ENCODE results near the gene LIMS2.

The LIMS2 gene

GRCh38 chr2:127702395-127703009, 27.2 kb upstream of the LIMS2 start:
- Histone ChIP-seq H3K9me2 (replicated peaks; ENCODE audit: low read depth, low read length) (no peaks in the 10 kb centered on the region), H3K27me3 (ENCODE audit: insufficient read depth, low read length, poor library complexity, severe bottlenecking) (no peaks in the 10 kb centered on the region), H2AFZ (ENCODE audit: low read length) (no peak overlapping the region), H4K20me1 (ENCODE audit: insufficient read depth, low read length, poor library complexity, severe bottlenecking) (peaks cover 26% of the 10 kb centered on the region), H3K9me3 (ENCODE audit: insufficient read depth, low read depth, low read length) (no peaks in the 10 kb centered on the region), H3K4me3 (ENCODE audit: low read length, poor library complexity, severe bottlenecking) (peak overlapping the region; percentile 78), H3K9ac (ENCODE audit: low read depth, low read length, poor library complexity, severe bottlenecking) (peak overlapping the region; percentile 76), H3F3A (ENCODE audit: low read depth) (peaks cover 3% of the 10 kb centered on the region; the same call in 1 of the 2 replicates), H3K4me2 (ENCODE audit: low read depth, low read length, poor library complexity, severe bottlenecking) (peak overlapping the region; percentile 96), H3K36me3 (ENCODE audit: insufficient read depth, low read length) (no peaks in the 10 kb centered on the region; the same call in 1 of the 2 replicates), H3K79me2 (ENCODE audit: insufficient read depth, low read length) (peaks cover 26% of the 10 kb centered on the region), H3K4me1 (ENCODE audit: insufficient read depth, low read length, poor library complexity, severe bottlenecking) (peaks cover 30% of the 10 kb centered on the region)
- no peak for TF ChIP-seq CTCF (conservative IDR thresholded peaks at IDR 0.05; ENCODE audit: low read length)
- no peak for TF ChIP-seq EZH2phosphoT487 (IDR thresholded peaks at IDR 0.05; ENCODE audit: borderline replicate concordance)

- Histone ChIP-seq H3K79me2 (ENCODE audit: insufficient read depth, low read length) (peaks cover 26% of the 10 kb centered on the region), H3K9me3 (ENCODE audit: insufficient read depth, low read depth, low read length) (no peaks in the 10 kb centered on the region), H3K9me2 (replicated peaks; ENCODE audit: low read depth, low read length) (no peaks in the 10 kb centered on the region), H3K4me3 (ENCODE audit: low read length, poor library complexity, severe bottlenecking) (peak overlapping the region; percentile 78), H3K27me3 (ENCODE audit: insufficient read depth, low read length, poor library complexity, severe bottlenecking) (no peaks in the 10 kb centered on the region), H3K9ac (ENCODE audit: low read depth, low read length, poor library complexity, severe bottlenecking) (peak overlapping the region; percentile 76), H3K36me3 (ENCODE audit: insufficient read depth, low read length) (no peaks in the 10 kb centered on the region; the same call in 1 of the 2 replicates), H2AFZ (ENCODE audit: low read length) (peak overlapping the region; percentile 69; the same call in 1 of the 2 replicates), H4K20me1 (ENCODE audit: insufficient read depth, low read length, poor library complexity, severe bottlenecking) (peaks cover 26% of the 10 kb centered on the region), H3K4me1 (ENCODE audit: insufficient read depth, low read length, poor library complexity, severe bottlenecking) (peaks cover 30% of the 10 kb centered on the region), H3F3A (ENCODE audit: low read depth) (peaks cover 3% of the 10 kb centered on the region; the same call in 1 of the 2 replicates), H3K4me2 (ENCODE audit: low read depth, low read length, poor library complexity, severe bottlenecking) (peak overlapping the region; percentile 96)
- TF ChIP-seq CTCF (conservative IDR thresholded peaks at IDR 0.05; ENCODE audit: low read length) (0 out of 2 replicates have a peak, but pooled peaks have one; percentile 17), EZH2phosphoT487 (IDR thresholded peaks at IDR 0.05; ENCODE audit: borderline replicate concordance) (no peak)
Observed at GRCh38 chr2:127701651-127702394, 26.5 kb upstream of the LIMS2 start.

GRCh38 chr2:127701193-127701650, 25.9 kb upstream of the LIMS2 start, which contains the start of gene SFT2D3:
SFT2D3 (plus strand) TSS chr2:127701497; CDS start chr2:127701529, 32 bp downstream.
- Histone ChIP-seq H2AFZ (ENCODE audit: low read length) (peak within 1 kb of the TSS; percentile 72), H4K20me1 (ENCODE audit: insufficient read depth, low read length, poor library complexity, severe bottlenecking) (peaks cover 26% of the 10 kb centered on the region), H3K79me2 (ENCODE audit: insufficient read depth, low read length) (peaks cover 26% of the 10 kb centered on the region), H3K27me3 (ENCODE audit: insufficient read depth, low read length, poor library complexity, severe bottlenecking) (no peaks in the 10 kb centered on the region), H3K9me2 (replicated peaks; ENCODE audit: low read depth, low read length) (no peaks in the 10 kb centered on the region), H3K36me3 (ENCODE audit: insufficient read depth, low read length) (no peaks in the 10 kb centered on the region; the same call in 1 of the 2 replicates), H3K9ac (ENCODE audit: low read depth, low read length, poor library complexity, severe bottlenecking) (peak within 1 kb of the TSS; percentile 76), H3K9me3 (ENCODE audit: insufficient read depth, low read depth, low read length) (no peaks in the 10 kb centered on the region), H3F3A (ENCODE audit: low read depth) (peaks cover 3% of the 10 kb centered on the region; the same call in 1 of the 2 replicates), H3K4me3 (ENCODE audit: low read length, poor library complexity, severe bottlenecking) (peak within 1 kb of the TSS; percentile 78), H3K4me1 (ENCODE audit: insufficient read depth, low read length, poor library complexity, severe bottlenecking) (peaks cover 30% of the 10 kb centered on the region), H3K4me2 (ENCODE audit: low read depth, low read length, poor library complexity, severe bottlenecking) (peak within 1 kb of the TSS; percentile 96)
- TF ChIP-seq CTCF (conservative IDR thresholded peaks at IDR 0.05; ENCODE audit: low read length) (no peak), EZH2phosphoT487 (IDR thresholded peaks at IDR 0.05; ENCODE audit: borderline replicate concordance) (no peak)

All from Loucy (cell line).